Gastroesophageal sphincter (tissue), 4 donors: ENCODE measurements around the gene THBS3. TPM values are rescaled to one million over a fixed set of nuclear protein-coding genes. Genes with fewer than 3 reads are reported as not detected.

Experiments
- ATAC-seq: fragments of 150-250 bp; one replicate; pipeline ENCODE4 v1.9.1; 2016; ENCODE audit warnings: mild to moderate bottlenecking, moderate library complexity
- H3K27ac ChIP-seq, 4 donors: fragments of 200-600 bp; sonication (generic) in 3 of 4; 1 replicate in 3 of 4; 2 replicates in 1 of 4; pipeline ENCODE4 v1.5.1; 2016 to 2019
- H3K27me3 ChIP-seq: fragments of 200-600 bp; sonication (generic); one replicate; pipeline ENCODE4 v1.5.1; 2019
- H3K36me3 ChIP-seq, 2 donors: fragments of 200-600 bp; sonication (generic); one replicate each; pipeline ENCODE4 v1.5.1; 2019; ENCODE audit warnings: control low read depth in 1 of 2
- H3K4me1 ChIP-seq, 3 donors: fragments of 200-600 bp; sonication (generic); 1 replicate in 2 of 3; 2 replicates in 1 of 3; pipeline ENCODE4 v1.5.1; 2016 to 2019; ENCODE audit warnings: control low read depth in 2 of 3
- H3K4me3 ChIP-seq, 2 donors: fragments of 200-600 bp; sonication (generic); one replicate each; pipeline ENCODE4 v1.5.1; 2019; ENCODE audit warnings: mild to moderate bottlenecking in 1 of 2, moderate library complexity in 1 of 2
- H3K9me3 ChIP-seq, 3 donors: fragments of 200-600 bp; sonication (generic); one replicate each; pipeline ENCODE4 v1.5.1; 2017 to 2019; ENCODE audit warnings: control low read depth in 2 of 3
- EP300 ChIP-seq: sonication (generic); formaldehyde crosslinking; IDR thresholded peaks from one replicate; pipeline ENCODE4 v1.6.1; 2017; ENCODE audit warnings: antibody characterized with exemption, mild to moderate bottlenecking
- POLR2A ChIP-seq, 2 donors: fragments of 450-650 bp; IDR thresholded peaks; one replicate each; pipeline ENCODE4 v1.6.1; 2017; ENCODE audit warnings: antibody characterized with exemption in 2 of 2, mild to moderate bottlenecking in 2 of 2, moderate library complexity in 1 of 2
- POLR2AphosphoS5 ChIP-seq: sonication (generic); formaldehyde crosslinking; IDR thresholded peaks from one replicate; pipeline ENCODE4 v1.6.1; 2017; ENCODE audit warnings: antibody characterized with exemption
- WGBS, 2 donors: methylation state at CpG; one replicate each; pipeline ENCODE4 v1.1.5; 2018; ENCODE audit warnings: low coverage in 1 of 2; 5-methylcytosine and 5-hydroxymethylcytosine counted together
- total RNA-seq, 4 donors: library from RNA; depleted of rRNA; stranded (reverse); fragments of >200 nt; gene quantifications; one replicate each; pipeline ENCODE4 v1.1.0, GENCODE V29; 2016
- TF ChIP-seq, protein P1 (sequence below), 4 experiments: fragments of 200-600 bp in 2 of 4; fragments of 450-650 bp in 2 of 4; sonication (generic) in 1 of 4; IDR thresholded peaks; one replicate each; pipeline ENCODE4 v1.5.1; 2017 to 2019; ENCODE audit warnings: antibody characterized with exemption in 4 of 4, mild to moderate bottlenecking in 2 of 4, moderate library complexity in 2 of 4

THBS3 gene
- total RNA-seq, 4 donors from 2014 or later, result 17.9 to 25.6 (median 20.1) TPM

DNA sequence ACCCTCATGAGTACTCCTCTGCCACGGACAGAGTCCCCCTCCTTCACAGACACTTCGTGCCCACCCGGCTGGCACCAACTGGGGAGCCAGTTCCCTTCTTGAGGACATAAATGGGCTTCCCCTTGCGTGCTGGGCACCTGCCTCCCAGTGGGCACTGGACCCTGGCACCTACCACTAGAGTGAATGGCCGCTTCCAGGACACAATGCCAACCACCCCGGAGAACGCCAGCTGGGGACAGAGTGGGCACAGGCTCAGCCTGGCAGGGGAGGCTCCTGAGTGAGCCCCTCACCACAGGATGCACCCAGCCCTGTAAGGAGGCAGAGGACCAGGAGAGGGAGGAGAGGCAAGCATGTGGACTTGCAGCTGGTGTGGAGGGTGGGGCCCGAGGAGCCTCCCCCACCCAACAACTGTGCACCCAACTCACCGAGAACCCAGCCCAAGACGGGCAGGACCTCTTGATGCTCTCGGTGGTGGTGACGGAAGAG lies 46.6 kb upstream of the THBS3 start:
- TF ChIP-seq, protein P1, sequence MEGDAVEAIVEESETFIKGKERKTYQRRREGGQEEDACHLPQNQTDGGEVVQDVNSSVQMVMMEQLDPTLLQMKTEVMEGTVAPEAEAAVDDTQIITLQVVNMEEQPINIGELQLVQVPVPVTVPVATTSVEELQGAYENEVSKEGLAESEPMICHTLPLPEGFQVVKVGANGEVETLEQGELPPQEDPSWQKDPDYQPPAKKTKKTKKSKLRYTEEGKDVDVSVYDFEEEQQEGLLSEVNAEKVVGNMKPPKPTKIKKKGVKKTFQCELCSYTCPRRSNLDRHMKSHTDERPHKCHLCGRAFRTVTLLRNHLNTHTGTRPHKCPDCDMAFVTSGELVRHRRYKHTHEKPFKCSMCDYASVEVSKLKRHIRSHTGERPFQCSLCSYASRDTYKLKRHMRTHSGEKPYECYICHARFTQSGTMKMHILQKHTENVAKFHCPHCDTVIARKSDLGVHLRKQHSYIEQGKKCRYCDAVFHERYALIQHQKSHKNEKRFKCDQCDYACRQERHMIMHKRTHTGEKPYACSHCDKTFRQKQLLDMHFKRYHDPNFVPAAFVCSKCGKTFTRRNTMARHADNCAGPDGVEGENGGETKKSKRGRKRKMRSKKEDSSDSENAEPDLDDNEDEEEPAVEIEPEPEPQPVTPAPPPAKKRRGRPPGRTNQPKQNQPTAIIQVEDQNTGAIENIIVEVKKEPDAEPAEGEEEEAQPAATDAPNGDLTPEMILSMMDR (IDR thresholded peaks at IDR 0.05), result no peak
- TF ChIP-seq POLR2A (IDR thresholded peaks at IDR 0.05), result no peak
- no peak for TF ChIP-seq POLR2AphosphoS5
- TF ChIP-seq EP300, result no peak
- Histone ChIP-seq H3K4me3 (peak overlapping the region; percentile 80 to 89), H3K27me3 (no peaks in the 10 kb centered on the region), H3K36me3 (peaks cover 0 to 27% of the 10 kb centered on the region in 2 donors), H3K4me1 (peaks cover 0 to 58% (median 24%) of the 10 kb centered on the region in 3 donors), H3K9me3 (no peaks in the 10 kb centered on the region), H3K27ac (peak overlapping the region; percentile 88 to 96 (median 95))
- no peak for ATAC-seq
- WGBS, 2 donors, result 37% methylated on average over 2 of the region's 12 CpGs; no CpG with 5 or more reads in 1 of the 2 donors

DNA sequence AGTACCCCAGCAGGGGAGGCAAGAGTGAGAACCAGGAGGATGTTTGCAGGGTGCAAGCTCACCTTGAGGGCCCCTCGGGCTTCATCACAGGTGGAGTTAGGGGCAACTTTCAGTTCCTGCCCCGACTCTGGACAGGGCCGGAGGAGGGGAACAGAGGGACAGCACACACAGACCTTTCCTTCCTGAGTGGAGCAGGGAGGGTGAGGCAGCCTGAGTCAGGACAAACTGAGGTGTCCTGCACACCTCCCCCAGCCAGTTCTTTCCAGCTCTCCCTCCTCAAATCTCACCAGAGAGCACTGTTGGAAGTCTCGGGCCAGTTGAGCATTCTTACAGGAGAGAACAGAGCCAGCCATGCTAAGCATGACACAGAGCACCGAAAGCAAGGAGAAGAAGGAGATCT lies 46.1 kb upstream of the THBS3 start:
- no peaks in the 10 kb centered on the region for H3K27me3 ChIP-seq
- 56% methylated on average over 1 of the region's 5 CpGs; no CpG with 5 or more reads in 1 of the 2 donors for WGBS, 2 donors
- ATAC-seq, result no peak
- no peaks in the 10 kb centered on the region for H3K9me3 ChIP-seq
- H3K27ac ChIP-seq, result peak overlapping the region in 3 of 4 donors; percentile 88 to 96 (median 96)
- peaks cover 0 to 58% (median 24%) of the 10 kb centered on the region in 3 donors for H3K4me1 ChIP-seq
- no peak for TF ChIP-seq EP300
- TF ChIP-seq POLR2A (IDR thresholded peaks at IDR 0.05), result no peak
- TF ChIP-seq, protein P1 (IDR thresholded peaks at IDR 0.05), result no peak
- H3K4me3 ChIP-seq, result peak overlapping the region in 1 of 2 donors; percentile 80
- H3K36me3 ChIP-seq, result peaks cover 0 to 28% of the 10 kb centered on the region in 2 donors

DNA sequence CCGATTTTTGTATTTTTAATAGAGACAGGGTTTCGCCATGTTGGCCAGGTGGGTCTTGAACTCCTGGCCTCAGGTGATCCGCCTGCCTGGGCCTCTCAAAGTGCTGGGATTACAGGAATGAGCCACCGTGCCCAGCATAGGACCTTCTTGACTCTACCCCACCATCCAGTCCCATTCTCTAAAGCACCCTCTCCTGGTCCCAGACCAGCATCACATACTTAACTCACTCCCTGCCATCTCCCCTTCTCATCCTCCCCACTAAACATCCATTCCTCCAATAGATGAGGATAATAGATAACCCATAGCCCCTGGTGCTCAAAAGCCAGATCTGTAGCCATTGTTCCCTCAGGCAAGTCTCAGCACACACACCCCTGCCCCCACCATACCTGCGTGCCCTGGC lies 45.5 kb upstream of the THBS3 start:
- no peak for ATAC-seq
- H3K4me3 ChIP-seq, result no peak overlapping the region
- H3K27ac ChIP-seq, result peak overlapping the region in 2 of 4 donors; percentile 88 to 96
- peaks cover 0 to 58% (median 24%) of the 10 kb centered on the region in 3 donors for H3K4me1 ChIP-seq
- 67% methylated on average over 2 to 3 of the region's 5 CpGs for WGBS, 2 donors
- no peaks in the 10 kb centered on the region for H3K9me3 ChIP-seq
- no peak for TF ChIP-seq POLR2AphosphoS5
- TF ChIP-seq, protein P1 (IDR thresholded peaks at IDR 0.05), result no peak
- TF ChIP-seq EP300, result no peak
- no peak for TF ChIP-seq POLR2A (IDR thresholded peaks at IDR 0.05)
- no peaks in the 10 kb centered on the region for H3K27me3 ChIP-seq
- peaks cover 0 to 28% of the 10 kb centered on the region in 2 donors for H3K36me3 ChIP-seq

DNA sequence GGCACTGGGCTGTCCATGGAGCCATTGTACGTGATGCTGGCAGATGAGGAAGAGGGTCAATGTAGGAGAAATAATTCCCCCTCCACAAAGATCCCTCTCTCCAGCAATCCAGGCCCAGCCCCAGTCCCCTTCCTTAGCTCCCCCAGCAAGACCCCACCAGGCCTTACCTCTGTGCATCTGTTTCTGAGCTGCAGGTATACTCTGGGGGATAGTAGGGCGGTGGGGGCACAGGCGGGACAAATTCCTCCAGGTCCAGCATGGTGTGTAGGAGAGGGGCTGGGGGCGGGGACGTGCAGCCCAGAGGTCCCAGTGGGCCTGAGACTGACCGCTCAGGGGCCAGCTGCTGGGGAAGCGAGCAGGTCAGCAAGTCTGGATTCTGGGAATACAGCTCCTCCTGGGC lies 43.9 kb upstream of the THBS3 start:
- Histone ChIP-seq H3K4me3 (no peak overlapping the region), H3K27me3 (no peaks in the 10 kb centered on the region), H3K4me1 (peaks cover 0 to 54% (median 24%) of the 10 kb centered on the region in 3 donors), H3K36me3 (peaks cover 0 to 26% of the 10 kb centered on the region in 2 donors), H3K27ac (peak overlapping the region in 3 of 4 donors; percentile 11 to 70 (median 45)), H3K9me3 (no peaks in the 10 kb centered on the region)
- TF ChIP-seq POLR2AphosphoS5 (no peak), EP300 (no peak), POLR2A (IDR thresholded peaks at IDR 0.05) (no peak)
- TF ChIP-seq, protein P1 (IDR thresholded peaks at IDR 0.05), result no peak
- no peak for ATAC-seq
- WGBS, 2 donors, result 40 to 58% methylated on average over 1 to 2 of the region's 7 CpGs
